BE2C (cell line): ENCODE measurements around the gene PPP1CC.

Experiments
- DNase-seq: peaks from one replicate; pipeline ENCODE4 v3.0.0-alpha.2; 2020
- H3K27me3 ChIP-seq: fragments of 250-450 bp; sonication (Bioruptor Pico); 2 replicates; pipeline ENCODE4 v1.5.1; 2020; ENCODE audit warnings: mild to moderate bottlenecking
- H3K36me3 ChIP-seq: fragments of 250-450 bp; sonication (Bioruptor Pico); 2 replicates; pipeline ENCODE4 v1.5.1; 2020; ENCODE audit warnings: mild to moderate bottlenecking
- H3K4me1 ChIP-seq: fragments of 250-450 bp; sonication (Bioruptor Pico); 2 replicates; pipeline ENCODE4 v1.5.1; 2020
- H3K4me3 ChIP-seq: 2 replicates; pipeline ENCODE4 v1.5.1; 2011; ENCODE audit warnings: low read depth, low read length
- H3K9me3 ChIP-seq: fragments of 250-450 bp; sonication (Bioruptor Pico); 2 replicates; pipeline ENCODE4 v1.5.1; 2020
- TF ChIP-seq, protein P1 (sequence below): IDR thresholded peaks from 2 replicates; pipeline ENCODE4 v1.5.1; 2012; ENCODE audit warnings: mild to moderate bottlenecking, low read depth, low read length

PPP1CC gene

DNA sequence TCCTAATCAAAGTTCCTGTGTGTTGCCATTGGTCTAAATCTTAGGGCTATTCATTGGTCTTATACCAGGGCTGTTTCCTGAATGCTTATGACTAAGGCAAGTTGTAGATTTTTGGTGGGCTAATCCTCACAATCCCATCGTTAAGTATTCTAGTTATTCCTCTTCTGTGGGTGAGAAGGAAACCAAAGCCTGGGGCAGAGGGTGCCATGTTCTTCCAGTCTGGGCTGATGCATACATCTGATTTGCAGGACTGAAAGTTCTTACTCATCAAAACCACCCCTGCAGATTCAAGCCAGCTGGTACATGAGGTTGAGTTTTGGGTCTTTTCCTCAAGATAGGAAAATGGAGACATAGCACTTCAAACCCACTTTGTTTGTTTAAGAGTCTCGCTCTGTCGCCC is 25.7 kb downstream of the PPP1CC start:
- no peak overlapping the region for H3K4me3 ChIP-seq
- no peaks in the 10 kb centered on the region for H3K27me3 ChIP-seq
- no peaks in the 10 kb centered on the region for H3K9me3 ChIP-seq
- H3K4me1 ChIP-seq: no peaks in the 10 kb centered on the region
- no peak for DNase-seq
- H3K36me3 ChIP-seq: peaks cover 52% of the 10 kb centered on the region
- TF ChIP-seq, protein P1, sequence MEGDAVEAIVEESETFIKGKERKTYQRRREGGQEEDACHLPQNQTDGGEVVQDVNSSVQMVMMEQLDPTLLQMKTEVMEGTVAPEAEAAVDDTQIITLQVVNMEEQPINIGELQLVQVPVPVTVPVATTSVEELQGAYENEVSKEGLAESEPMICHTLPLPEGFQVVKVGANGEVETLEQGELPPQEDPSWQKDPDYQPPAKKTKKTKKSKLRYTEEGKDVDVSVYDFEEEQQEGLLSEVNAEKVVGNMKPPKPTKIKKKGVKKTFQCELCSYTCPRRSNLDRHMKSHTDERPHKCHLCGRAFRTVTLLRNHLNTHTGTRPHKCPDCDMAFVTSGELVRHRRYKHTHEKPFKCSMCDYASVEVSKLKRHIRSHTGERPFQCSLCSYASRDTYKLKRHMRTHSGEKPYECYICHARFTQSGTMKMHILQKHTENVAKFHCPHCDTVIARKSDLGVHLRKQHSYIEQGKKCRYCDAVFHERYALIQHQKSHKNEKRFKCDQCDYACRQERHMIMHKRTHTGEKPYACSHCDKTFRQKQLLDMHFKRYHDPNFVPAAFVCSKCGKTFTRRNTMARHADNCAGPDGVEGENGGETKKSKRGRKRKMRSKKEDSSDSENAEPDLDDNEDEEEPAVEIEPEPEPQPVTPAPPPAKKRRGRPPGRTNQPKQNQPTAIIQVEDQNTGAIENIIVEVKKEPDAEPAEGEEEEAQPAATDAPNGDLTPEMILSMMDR: no peak

DNA sequence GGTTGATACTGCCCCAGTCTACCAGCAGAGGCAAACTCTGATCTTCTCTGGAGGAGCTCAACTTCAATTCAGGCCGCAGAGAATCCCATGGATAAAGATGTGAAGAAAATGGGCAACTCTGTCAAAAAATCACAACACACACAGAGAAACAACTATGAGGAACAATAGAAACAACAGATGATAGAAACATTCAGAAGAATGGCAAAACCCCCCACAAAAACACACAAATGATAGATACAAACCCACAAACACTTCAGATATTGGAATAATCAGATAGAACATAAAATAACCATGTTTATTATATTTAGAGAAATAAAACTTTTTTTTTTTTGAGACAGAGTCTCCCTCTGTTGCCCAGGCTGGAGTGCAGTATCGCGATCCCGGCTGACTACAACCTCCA is 33.8 kb downstream of the PPP1CC start:
- TF ChIP-seq, protein P1: no peak
- DNase-seq: no peak
- Histone ChIP-seq H3K27me3 (no peaks in the 10 kb centered on the region), H3K4me1 (no peaks in the 10 kb centered on the region), H3K36me3 (no peaks in the 10 kb centered on the region), H3K4me3 (no peak overlapping the region), H3K9me3 (no peaks in the 10 kb centered on the region)

DNA sequence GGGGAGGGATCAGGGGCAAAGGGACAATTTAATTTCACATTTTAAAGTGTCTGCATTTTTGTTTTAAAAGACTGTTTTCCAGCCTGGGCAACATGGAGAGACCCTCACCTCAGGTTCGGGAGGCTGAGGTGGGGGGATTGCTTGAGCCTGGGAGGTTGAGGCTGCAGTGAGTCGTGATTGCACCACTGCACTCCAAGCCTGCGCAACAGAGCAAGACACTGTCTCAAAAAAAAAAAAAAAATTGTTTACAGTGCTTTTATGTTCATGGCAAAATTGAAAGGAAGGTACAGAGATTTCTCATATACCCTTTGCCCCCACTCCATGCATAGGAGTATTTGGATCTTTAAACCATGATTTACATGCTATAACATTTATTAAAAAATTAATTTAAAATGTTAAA is 37.4 kb downstream of the PPP1CC start:
- no peaks in the 10 kb centered on the region for H3K36me3 ChIP-seq
- H3K27me3 ChIP-seq: no peaks in the 10 kb centered on the region
- DNase-seq: no peak
- TF ChIP-seq, protein P1: no peak
- H3K4me1 ChIP-seq: no peaks in the 10 kb centered on the region
- no peak overlapping the region for H3K4me3 ChIP-seq
- H3K9me3 ChIP-seq: no peaks in the 10 kb centered on the region

DNA sequence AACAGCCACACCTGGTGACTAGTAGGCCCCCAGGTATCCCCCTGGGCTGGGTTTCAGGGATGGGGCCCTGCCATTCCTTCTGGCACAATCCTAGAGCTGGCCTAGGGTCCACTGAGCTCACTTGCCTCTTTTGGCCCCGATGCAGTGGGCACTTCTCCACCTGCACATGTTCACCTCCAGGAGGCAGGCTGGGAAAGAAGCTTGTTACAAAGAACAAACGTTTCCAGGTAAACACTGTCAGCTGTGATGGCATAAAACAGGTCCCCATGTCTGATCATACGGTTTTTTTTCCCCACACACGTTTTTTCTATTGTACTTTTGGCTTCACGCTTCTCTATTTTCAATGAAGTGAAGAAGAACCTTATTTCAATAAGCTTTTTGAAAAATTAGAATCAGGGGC is 37.9 kb downstream of the PPP1CC start:
- Histone ChIP-seq H3K4me1 (peaks cover 3% of the 10 kb centered on the region), H3K27me3 (no peaks in the 10 kb centered on the region), H3K9me3 (no peaks in the 10 kb centered on the region), H3K4me3 (no peak overlapping the region), H3K36me3 (no peaks in the 10 kb centered on the region)
- TF ChIP-seq, protein P1: peak; percentile 39
- no peak for DNase-seq

DNA sequence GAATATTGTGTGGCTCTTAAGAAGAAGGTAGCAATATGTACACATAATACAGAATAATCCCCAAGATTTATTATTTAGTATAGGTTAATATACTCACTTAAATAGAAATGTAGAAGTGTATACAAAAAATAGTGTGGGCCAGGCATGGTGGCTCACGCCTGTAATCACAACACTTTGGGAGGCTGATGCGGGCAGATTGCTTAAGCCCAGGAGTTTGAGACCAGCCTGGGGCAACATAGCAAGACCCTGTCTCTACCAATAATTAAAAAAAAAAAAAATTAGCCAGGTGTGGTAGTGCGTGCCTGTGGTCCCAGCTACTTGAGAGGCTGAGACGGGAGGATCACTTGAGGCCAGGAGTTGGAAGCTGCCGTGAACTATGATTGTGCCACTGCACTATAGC is 38.5 kb downstream of the PPP1CC start:
- TF ChIP-seq, protein P1: no peak
- H3K4me1 ChIP-seq: peaks cover 8% of the 10 kb centered on the region

DNA sequence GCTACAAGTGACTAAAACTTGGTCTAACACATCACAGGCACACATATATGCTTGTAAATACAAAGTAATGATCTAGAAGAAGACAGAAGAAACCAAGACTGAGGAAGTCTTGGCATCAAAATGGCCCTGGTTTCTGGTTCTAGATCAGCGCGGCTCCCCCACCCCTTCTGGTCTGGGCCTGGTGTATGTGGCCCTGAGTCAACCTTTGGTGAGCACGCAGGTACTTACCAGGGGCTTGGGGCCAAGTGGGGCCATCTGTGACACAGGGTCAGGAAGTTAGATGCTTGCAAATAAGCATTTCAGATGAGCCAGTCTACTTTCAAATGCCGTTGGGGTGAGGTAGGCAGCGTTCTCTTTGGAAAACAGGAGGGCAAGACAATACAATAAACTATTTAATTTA is 40.6 kb downstream of the PPP1CC start:
- no peaks in the 10 kb centered on the region for H3K36me3 ChIP-seq
- no peak for DNase-seq
- H3K4me3 ChIP-seq: no peak overlapping the region
- H3K9me3 ChIP-seq: no peaks in the 10 kb centered on the region
- TF ChIP-seq, protein P1: no peak
- H3K27me3 ChIP-seq: no peaks in the 10 kb centered on the region
- H3K4me1 ChIP-seq: peaks cover 15% of the 10 kb centered on the region

More for the DNA sequence above, 38.5 kb downstream of the PPP1CC start:
- no peak for DNase-seq
- no peaks in the 10 kb centered on the region for H3K9me3 ChIP-seq
- no peak overlapping the region for H3K4me3 ChIP-seq
- H3K27me3 ChIP-seq: no peaks in the 10 kb centered on the region
- no peaks in the 10 kb centered on the region for H3K36me3 ChIP-seq
